Fibroblast of the aortic adventitia (primary cell): Measurements from ENCODE around the gene MAPK8IP3. TPM values are rescaled to one million over a fixed set of nuclear protein-coding genes. Genes with fewer than 3 reads are reported as not detected.
A peak's percentile ranks its signal among the peaks of the same experiment; 100 is the strongest.

Experiments
- DNase-seq: peaks from one replicate; pipeline ENCODE4 v3.0.0-alpha.2; 2010; ENCODE audit warnings: low read depth
- H3K4me3 ChIP-seq: 2 replicates; pipeline ENCODE4 v1.5.1; 2011; ENCODE audit warnings: low read depth, mild to moderate bottlenecking, control low read depth, low read length, moderate library complexity
- CTCF ChIP-seq: IDR thresholded peaks from 2 replicates; pipeline ENCODE4 v1.5.1; 2011; ENCODE audit warnings: mild to moderate bottlenecking, low read length, control low read depth, inconsistent platforms; ENCODE audit not compliant: insufficient read depth
- total RNA-seq: library from RNA; depleted of rRNA; stranded (reverse); fragments of >200 nt; gene quantifications from 2 replicates; pipeline ENCODE4 v1.2.3, GENCODE V29; 2012; ENCODE audit warnings: low replicate concordance

The MAPK8IP3 gene
- total RNA-seq, 1 donor: 27.3 TPM

- H3K4me3 ChIP-seq: peak overlapping the region; percentile 84
- no peak for DNase-seq
- no peak for TF ChIP-seq CTCF
Observed at GRCh38 chr16:1775006-1775845, 69.2 kb downstream of the MAPK8IP3 start.

DNA sequence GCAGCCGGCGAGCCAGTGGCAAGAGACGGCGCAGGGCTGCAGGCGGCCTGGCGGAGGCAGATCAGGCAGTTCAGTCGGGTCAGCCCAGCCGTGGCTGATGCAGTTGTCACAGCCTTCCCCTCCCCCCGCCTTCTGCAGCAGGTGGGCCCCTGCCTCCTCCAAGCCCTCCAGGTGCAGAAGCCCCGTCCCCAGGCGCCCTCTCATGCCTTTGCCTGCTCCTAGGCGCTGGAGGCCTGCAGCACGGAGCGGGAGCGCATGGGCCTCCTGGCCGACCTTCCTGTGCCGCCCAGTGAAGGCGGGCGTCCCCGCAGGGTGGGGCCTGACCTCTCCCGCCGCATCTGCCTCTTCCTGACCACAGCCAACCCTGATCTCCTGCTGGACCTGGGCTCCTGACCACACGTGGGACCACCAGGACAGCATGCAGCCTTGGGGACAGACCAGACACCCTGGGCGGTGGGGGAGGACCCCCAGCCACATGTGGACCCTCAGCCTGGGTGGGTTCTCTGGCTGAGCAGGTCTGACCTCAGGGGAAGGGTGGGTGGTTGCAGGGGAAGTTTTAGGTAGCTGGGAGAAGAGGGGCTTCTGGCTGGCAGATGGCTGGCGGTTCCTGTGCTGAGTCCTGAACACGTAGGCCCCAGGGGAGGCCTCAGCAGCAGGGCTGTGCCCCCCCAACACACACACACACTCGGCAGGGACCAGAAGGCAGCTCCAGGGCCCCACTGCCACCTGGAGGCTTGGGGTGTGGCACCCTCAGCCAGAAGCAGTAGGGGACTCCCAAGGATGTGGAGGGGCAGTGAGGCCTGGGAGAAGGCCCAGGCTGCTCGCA is 70.1 kb downstream of the MAPK8IP3 start:
- TF ChIP-seq CTCF: no peak
- H3K4me3 ChIP-seq: no peak overlapping the region
- DNase-seq: no peak

- H3K4me3 ChIP-seq: no peak overlapping the region
- no peak for DNase-seq
- no peak for TF ChIP-seq CTCF
Observed at GRCh38 chr16:1776672-1776955, 70.6 kb downstream of the MAPK8IP3 start.

DNA sequence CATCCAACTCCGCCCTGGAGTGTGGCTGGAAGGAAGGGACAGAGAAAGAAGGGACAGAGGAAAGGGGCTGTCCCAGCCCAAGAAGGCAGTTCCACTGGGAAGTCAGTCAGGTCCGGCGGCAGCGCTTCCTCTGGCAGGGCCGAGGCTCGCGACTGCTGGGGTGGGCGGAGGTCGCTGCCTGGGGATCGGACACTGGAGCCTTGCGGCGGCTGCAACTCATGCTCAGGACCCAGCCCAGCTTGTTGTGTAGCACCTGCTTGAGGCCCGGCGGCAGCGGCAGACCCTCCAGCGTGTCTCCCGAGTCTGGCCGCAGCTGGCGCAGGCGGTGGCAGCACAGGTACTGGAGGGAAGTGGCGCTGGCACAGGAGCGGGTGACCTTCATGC is 71.0 kb downstream of the MAPK8IP3 start:
- DNase-seq: no peak
- no peak for TF ChIP-seq CTCF
- no peak overlapping the region for H3K4me3 ChIP-seq

GRCh38 chr16:1777375-1778199 is 71.6 kb downstream of the MAPK8IP3 start:
- TF ChIP-seq CTCF: no peak
- no peak overlapping the region for H3K4me3 ChIP-seq
- DNase-seq: no peak
